ENCODE measurements around the gene NAT14.

GRCh38 chr19:55465460-55466240 lies 19.3 kb upstream of the NAT14 start:
- TF ChIP-seq CTCF (conservative IDR thresholded peaks at IDR 0.05; ENCODE audit: low read length) (no peak), EZH2phosphoT487 (IDR thresholded peaks at IDR 0.05; ENCODE audit: borderline replicate concordance, low read depth, low read length) (no peak)

All from OCI-LY7 (cell line).